GM23248 (cell line): Measurements from ENCODE around the gene C10orf62.

ENCODE experiments used
- EZH2 ChIP-seq: fragments of 200-600 bp; sonication (generic); IDR thresholded peaks from 2 replicates; pipeline ENCODE4 v1.6.1; 2018; ENCODE audit warnings: antibody characterized with exemption, mild to moderate bottlenecking; ENCODE audit not compliant: insufficient read depth, poor library complexity, severe bottlenecking
- EZH2phosphoT487 ChIP-seq: fragments of 200-600 bp; sonication (generic); IDR thresholded peaks from 2 replicates; pipeline ENCODE4 v1.6.1; 2018; ENCODE audit warnings: antibody characterized with exemption, moderate library complexity, mild to moderate bottlenecking, low read depth; ENCODE audit not compliant: insufficient read depth

DNA sequence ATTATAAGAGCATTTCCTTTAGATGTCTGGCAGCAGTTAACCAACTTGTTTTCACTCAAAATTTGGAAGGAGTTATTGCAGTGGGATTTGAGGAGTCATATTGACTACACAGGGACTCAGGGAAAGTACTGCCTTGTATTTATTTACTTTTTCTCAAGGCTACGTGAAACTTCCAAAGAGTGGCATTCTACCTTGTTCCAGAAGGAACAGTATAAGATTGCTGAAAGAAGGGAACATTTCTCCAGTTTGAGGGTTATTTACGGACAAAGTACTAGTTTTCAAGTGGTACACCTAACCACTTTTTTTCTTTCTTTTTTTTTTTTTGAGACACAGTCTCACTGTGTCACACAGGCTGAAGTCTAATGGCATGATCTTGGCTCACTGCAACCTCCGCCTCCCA, 38.7 kb downstream of the C10orf62 start:
- TF ChIP-seq EZH2phosphoT487 (no peak), EZH2 (no peak)
